Spleen (tissue), 7 donors: ENCODE measurements around the gene PDLIM7.

ENCODE experiments used
- POLR2A ChIP-seq, 3 donors: fragments of 450-650 bp; IDR thresholded peaks; one replicate each; pipeline ENCODE4 v1.5.1; 2017; ENCODE audit warnings: antibody characterized with exemption in 3 of 3, mild to moderate bottlenecking in 1 of 3
- POLR2AphosphoS5 ChIP-seq, 3 donors: sonication (generic); formaldehyde crosslinking; IDR thresholded peaks; one replicate each; pipeline ENCODE4 v1.5.1; 2017; ENCODE audit warnings: antibody characterized with exemption in 3 of 3
- TF ChIP-seq, protein P1 (sequence below), 11 experiments: fragments of 200-600 bp in 7 of 11; fragments of 450-650 bp in 4 of 11; sonication (generic) in 4 of 11; IDR thresholded peaks in 8 of 11; conservative IDR thresholded peaks in 3 of 11; 1 replicate in 7 of 11; 2 replicates in 4 of 11; pipeline versions ENCODE4 v1.4.0 to v1.8.0; 2016 to 2021; ENCODE audit warnings: antibody characterized with exemption in 11 of 11, inconsistent platforms in 4 of 11, mild to moderate bottlenecking in 1 of 11
- donor health status: DM: no; HTN: no; CAD: no; lungs with moderate emphysema.
- donor health status: DM: no; HTN: no; CAD: no.
- donor health status: DM: no; HTN: no; CAD: no.

DNA sequence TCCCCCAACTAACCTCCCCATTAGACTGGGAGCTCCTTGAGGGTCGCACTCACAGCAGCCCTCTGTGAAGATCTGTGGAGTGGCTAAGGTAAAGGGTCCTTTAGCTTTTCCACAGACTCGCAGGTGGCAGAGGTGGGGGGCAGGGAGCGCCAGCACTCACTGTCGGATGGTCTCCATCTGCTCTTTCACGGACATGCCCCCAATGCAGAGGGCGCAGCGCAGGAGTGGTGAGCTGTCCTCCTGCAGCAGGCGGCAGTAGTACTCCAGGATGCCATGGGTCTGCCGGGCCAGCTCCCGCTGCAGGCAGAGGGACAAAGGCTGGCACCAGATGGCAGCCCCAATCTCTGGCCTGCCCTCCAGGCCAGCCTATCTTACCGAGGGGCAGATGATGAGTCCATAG, 17.1 kb upstream of the PDLIM7 start:
- TF ChIP-seq, protein P1, sequence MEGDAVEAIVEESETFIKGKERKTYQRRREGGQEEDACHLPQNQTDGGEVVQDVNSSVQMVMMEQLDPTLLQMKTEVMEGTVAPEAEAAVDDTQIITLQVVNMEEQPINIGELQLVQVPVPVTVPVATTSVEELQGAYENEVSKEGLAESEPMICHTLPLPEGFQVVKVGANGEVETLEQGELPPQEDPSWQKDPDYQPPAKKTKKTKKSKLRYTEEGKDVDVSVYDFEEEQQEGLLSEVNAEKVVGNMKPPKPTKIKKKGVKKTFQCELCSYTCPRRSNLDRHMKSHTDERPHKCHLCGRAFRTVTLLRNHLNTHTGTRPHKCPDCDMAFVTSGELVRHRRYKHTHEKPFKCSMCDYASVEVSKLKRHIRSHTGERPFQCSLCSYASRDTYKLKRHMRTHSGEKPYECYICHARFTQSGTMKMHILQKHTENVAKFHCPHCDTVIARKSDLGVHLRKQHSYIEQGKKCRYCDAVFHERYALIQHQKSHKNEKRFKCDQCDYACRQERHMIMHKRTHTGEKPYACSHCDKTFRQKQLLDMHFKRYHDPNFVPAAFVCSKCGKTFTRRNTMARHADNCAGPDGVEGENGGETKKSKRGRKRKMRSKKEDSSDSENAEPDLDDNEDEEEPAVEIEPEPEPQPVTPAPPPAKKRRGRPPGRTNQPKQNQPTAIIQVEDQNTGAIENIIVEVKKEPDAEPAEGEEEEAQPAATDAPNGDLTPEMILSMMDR (IDR thresholded peaks at IDR 0.05 in 8 of 11, conservative IDR thresholded peaks at IDR 0.05 in 3 of 11): no peak
- TF ChIP-seq POLR2A (IDR thresholded peaks at IDR 0.05): no peak
- no peak for TF ChIP-seq POLR2AphosphoS5 (IDR thresholded peaks at IDR 0.05)
